HL-60 (cell line): ENCODE data around the gene SUPT3H.

Source experiments
- CTCF ChIP-seq: IDR thresholded peaks from one replicate; pipeline ENCODE4 v1.5.1; 2011; ENCODE audit warnings: low read length, control low read depth, inconsistent platforms; ENCODE audit not compliant: insufficient read depth
- POLR2AphosphoS5 ChIP-seq: IDR thresholded peaks from 2 replicates; pipeline ENCODE4 v1.6.1; 2012; ENCODE audit warnings: low read depth

- no peak for TF ChIP-seq CTCF
- TF ChIP-seq POLR2AphosphoS5: no peak
Observed at GRCh38 chr6:45415788-45416518, 38.2 kb upstream of the SUPT3H start.
